ENCODE results near the gene DUXB.
A peak's percentile ranks its signal among the peaks of the same experiment; 100 is the strongest.

Gene DUXB

DNA sequence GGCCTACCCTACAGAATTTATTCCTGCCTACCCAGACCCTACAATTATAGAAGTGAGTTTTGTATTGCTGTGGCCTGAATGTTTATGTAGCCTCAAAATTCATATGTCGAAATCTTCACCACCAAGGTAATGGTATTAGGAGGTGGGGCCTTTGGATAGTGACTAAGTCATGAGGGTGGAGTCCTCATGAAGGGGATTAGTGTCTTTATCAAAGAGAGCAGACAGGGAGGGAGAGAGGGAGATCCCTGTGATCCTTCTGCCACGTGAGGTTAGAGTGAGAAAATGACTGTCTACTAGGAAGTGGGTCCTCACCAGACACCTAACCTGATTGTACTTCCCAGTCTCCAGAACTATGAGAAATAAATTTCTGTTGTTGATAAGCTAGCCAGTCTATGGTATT, 981 bp upstream of the DUXB start:
- DNase-seq (ENCODE audit: low spot score): no peak
- TF ChIP-seq, protein P1, sequence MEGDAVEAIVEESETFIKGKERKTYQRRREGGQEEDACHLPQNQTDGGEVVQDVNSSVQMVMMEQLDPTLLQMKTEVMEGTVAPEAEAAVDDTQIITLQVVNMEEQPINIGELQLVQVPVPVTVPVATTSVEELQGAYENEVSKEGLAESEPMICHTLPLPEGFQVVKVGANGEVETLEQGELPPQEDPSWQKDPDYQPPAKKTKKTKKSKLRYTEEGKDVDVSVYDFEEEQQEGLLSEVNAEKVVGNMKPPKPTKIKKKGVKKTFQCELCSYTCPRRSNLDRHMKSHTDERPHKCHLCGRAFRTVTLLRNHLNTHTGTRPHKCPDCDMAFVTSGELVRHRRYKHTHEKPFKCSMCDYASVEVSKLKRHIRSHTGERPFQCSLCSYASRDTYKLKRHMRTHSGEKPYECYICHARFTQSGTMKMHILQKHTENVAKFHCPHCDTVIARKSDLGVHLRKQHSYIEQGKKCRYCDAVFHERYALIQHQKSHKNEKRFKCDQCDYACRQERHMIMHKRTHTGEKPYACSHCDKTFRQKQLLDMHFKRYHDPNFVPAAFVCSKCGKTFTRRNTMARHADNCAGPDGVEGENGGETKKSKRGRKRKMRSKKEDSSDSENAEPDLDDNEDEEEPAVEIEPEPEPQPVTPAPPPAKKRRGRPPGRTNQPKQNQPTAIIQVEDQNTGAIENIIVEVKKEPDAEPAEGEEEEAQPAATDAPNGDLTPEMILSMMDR (IDR thresholded peaks at IDR 0.05; ENCODE audit: extremely low read depth, missing control alignments): no peak

DNA sequence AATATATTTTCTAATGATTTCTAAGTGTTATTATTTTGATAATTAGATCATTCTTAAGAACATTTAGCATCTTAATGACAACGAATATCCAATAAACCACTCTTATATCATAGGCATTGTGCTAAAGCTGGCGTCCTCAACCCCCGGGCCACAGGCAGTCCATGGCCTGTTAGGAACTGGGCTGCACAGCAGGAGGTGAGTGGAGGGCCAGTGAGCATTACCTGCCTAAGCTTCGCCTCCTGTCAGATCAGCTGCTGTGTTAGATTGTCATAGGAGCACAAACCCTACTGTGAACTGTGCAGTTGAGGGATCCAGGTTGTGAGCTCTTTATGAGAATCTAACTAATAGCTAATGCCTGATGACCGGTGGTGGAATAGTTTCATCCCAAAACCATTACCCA, 3.7 kb downstream of the DUXB start:
- no peak for DNase-seq (ENCODE audit: low spot score)
- TF ChIP-seq, protein P1 (IDR thresholded peaks at IDR 0.05; ENCODE audit: extremely low read depth, missing control alignments): no peak

DNA sequence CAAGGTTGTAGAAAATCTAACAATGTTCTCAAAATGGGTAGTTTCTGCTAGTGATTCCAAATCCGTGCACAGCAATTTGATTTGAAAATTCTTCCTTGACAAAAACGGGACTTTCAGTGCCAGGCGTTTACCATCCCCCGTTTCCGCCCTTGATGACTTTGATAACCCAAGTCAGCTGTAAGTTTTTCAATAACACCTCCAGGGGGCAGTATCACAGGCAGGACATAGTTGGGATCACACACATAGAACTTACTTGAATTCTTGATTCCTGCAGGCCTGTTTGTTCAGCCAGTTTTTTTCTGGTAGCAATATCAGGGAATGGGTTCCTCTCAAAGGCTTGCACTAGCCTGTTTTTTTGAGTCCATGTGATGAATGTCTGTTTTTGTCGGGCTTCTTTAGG, 5.6 kb downstream of the DUXB start:
- DNase-seq (ENCODE audit: low spot score): no peak
- TF ChIP-seq, protein P1 (IDR thresholded peaks at IDR 0.05; ENCODE audit: extremely low read depth, missing control alignments): no peak

DNA sequence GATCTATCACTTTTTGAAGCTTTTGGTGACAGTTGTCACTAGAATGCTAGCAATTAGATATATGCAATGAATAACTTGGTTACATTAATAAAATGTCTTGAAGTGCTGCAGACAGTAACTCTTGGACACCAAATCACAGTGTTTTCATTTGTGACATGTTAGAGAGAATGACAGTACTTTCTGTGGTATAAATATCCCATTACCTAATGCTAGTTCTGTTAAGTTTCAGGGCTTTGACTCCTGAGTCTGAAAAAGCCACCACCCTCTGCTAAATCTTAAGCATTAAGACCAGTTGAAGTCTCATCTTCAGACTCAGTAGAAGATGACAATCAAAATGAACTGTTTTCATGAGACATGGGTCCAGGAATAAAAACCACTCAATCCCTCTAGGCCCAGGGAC, 13.9 kb downstream of the DUXB start:
- peak; percentile 13 for DNase-seq (ENCODE audit: low spot score)
- TF ChIP-seq, protein P1 (IDR thresholded peaks at IDR 0.05; ENCODE audit: extremely low read depth, missing control alignments): no peak

DNA sequence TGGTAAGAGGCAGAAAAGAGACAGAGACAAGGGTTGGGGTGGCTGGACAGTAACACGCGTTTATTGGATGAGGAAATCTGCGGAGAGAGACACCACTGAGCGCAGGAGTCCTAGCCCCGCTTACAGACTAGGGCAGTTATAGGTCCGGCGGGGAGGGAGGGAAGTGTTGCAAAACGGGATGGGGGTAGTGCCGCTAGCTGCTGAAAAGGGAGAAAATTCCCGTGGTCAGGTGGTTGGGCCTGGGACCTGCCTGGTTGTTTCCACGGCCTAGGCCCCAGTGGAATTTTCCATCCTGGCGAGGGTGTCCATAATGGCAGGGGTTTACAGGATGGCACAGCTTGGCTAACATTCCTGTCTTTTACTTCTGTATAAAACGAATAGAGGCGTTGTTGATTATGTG, 19.0 kb downstream of the DUXB start:
- TF ChIP-seq, protein P1 (IDR thresholded peaks at IDR 0.05; ENCODE audit: extremely low read depth, missing control alignments): no peak
- DNase-seq (ENCODE audit: low spot score): no peak

DNA sequence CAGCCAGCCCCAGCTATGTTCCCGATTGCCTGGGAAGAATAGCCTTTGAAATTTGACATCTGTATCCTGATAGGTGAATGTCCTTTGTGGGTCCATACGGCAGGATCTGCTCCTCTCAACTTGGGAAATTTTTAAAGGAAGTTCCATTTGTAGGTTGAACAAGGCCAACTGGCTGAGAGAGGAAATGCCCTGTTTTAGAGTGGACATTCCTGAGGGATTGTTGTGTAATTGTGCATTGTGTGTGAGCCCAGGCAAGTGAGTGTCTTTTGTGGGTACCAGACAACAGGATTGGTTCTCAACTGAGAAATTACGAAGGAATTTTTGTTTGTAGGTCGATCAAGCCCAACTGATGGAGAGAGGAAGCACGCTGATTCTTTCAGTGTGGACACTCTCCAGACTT, 21.9 kb downstream of the DUXB start:
- DNase-seq (ENCODE audit: low spot score): no peak
- TF ChIP-seq, protein P1 (IDR thresholded peaks at IDR 0.05; ENCODE audit: extremely low read depth, missing control alignments): no peak

DNA sequence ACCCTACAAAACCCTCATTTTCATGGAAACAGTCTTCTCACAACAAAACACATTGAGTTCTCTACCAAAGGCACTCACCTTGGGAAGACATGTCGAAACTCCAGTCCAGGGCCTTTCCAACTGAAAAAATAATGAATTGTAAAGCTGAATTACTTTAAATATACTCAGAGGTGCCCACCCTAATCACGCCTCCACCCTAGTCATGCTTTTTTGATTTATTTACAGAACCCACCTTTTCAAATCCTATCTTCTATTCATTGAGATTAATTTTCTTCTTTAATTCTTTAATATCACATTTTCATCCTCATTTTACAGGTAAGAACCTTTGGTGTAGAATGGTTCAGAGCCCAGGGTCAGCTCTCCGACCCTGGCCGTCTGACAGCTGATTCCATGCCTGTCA, 24.4 kb downstream of the DUXB start, which contains the start of gene CPHXL2:
CPHXL2 (minus strand) TSS at position 101 of the 400 bp plus-strand sequence; CDS start at position 91, 10 bp downstream.
- TF ChIP-seq, protein P1 (IDR thresholded peaks at IDR 0.05; ENCODE audit: extremely low read depth, missing control alignments): no peak
- DNase-seq (ENCODE audit: low spot score): no peak
